Measurements from ENCODE around the gene ATF3.
A peak's percentile ranks its signal among the peaks of the same experiment; 100 is the strongest.

The ATF3 gene

GRCh38 chr1:212586206-212587015 lies 22.1 kb upstream of the ATF3 start:
- no peak for DNase-seq (ENCODE audit: low read depth)

GRCh38 chr1:212587016-212587887 lies 21.3 kb upstream of the ATF3 start:
- DNase-seq (ENCODE audit: low read depth) = no peak

GRCh38 chr1:212587888-212588510 lies 20.6 kb upstream of the ATF3 start:
- DNase-seq (ENCODE audit: low read depth) = no peak

GRCh38 chr1:212589446-212589845 lies 19.1 kb upstream of the ATF3 start:
- no peak for DNase-seq (ENCODE audit: low read depth)

- DNase-seq (ENCODE audit: low read depth) = no peak
Measured at GRCh38 chr1:212591922-212592321, 16.6 kb upstream of the ATF3 start.

GRCh38 chr1:212593821-212594251 lies 14.7 kb upstream of the ATF3 start:
- no peak for DNase-seq (ENCODE audit: low read depth)

- DNase-seq (ENCODE audit: low read depth) = no peak
Measured at GRCh38 chr1:212594640-212595039, 13.9 kb upstream of the ATF3 start.

GRCh38 chr1:212595229-212595628 lies 13.3 kb upstream of the ATF3 start:
- DNase-seq (ENCODE audit: low read depth) = no peak

GRCh38 chr1:212595787-212596714 lies 12.5 kb upstream of the ATF3 start:
- DNase-seq (ENCODE audit: low read depth) = no peak

- no peak for DNase-seq (ENCODE audit: low read depth)
Measured at GRCh38 chr1:212596798-212597197, 11.8 kb upstream of the ATF3 start.

GRCh38 chr1:212597487-212597886 lies 11.1 kb upstream of the ATF3 start:
- no peak for DNase-seq (ENCODE audit: low read depth)

- no peak for DNase-seq (ENCODE audit: low read depth)
Measured at GRCh38 chr1:212600071-212600915, 8.3 kb upstream of the ATF3 start.

- no peak for DNase-seq (ENCODE audit: low read depth)
Measured at GRCh38 chr1:212600980-212601379, 7.6 kb upstream of the ATF3 start.

GRCh38 chr1:212601524-212601923 lies 7.0 kb upstream of the ATF3 start:
- no peak for DNase-seq (ENCODE audit: low read depth)

GRCh38 chr1:212605441-212606394 lies 2.8 kb upstream of the ATF3 start:
- DNase-seq (ENCODE audit: low read depth) = no peak

- DNase-seq (ENCODE audit: low read depth) = peak; percentile 45
Measured at GRCh38 chr1:212606395-212607205, 2.0 kb upstream of the ATF3 start.

- no peak for DNase-seq (ENCODE audit: low read depth)
Measured at GRCh38 chr1:212607206-212607912, 1.2 kb upstream of the ATF3 start.

- no peak for DNase-seq (ENCODE audit: low read depth)
Measured at GRCh38 chr1:212607913-212608391, 609 bp upstream of the ATF3 start.

Measured in T follicular helper cell (primary cell).